Panc1 (cell line): ENCODE data around the gene EPHB1. TPM values are rescaled to one million over a fixed set of nuclear protein-coding genes. Genes with fewer than 3 reads are reported as not detected.

Experiments used
- ATAC-seq: fragments of 200-7000 bp; cut with Tn5 transposase; 2 replicates; pipeline ENCODE4 v1.9.1; 2020; ENCODE audit warnings: mild to moderate bottlenecking, moderate library complexity
- BruUV-seq: library from RNA; stranded (reverse); fragments of 400-500 nt; replicated peaks from 2 replicates; lab custom pipeline; 2021; lab: Mats Ljungman, UMichigan
- CTCF ChIA-PET: fragments of 300-600 bp; sonication (Branson Sonifier 250); formaldehyde crosslinking; loops from one replicate; lab custom pipeline; 2022; ENCODE audit warnings: antibody characterized with exemption; lab: Charles Lee
- POLR2A ChIA-PET: fragments of 300-600 bp; sonication (Branson Sonifier 250); formaldehyde crosslinking; loops from one replicate; lab custom pipeline; 2022; ENCODE audit warnings: antibody characterized with exemption; lab: Charles Lee
- DNase-seq: peaks from one replicate; pipeline ENCODE4 v3.0.0-alpha.2; 2010; ENCODE audit warnings: low read depth, low spot score
- H3K27ac ChIP-seq: 2 replicates; pipeline ENCODE4 v1.5.1; 2011; ENCODE audit warnings: mild to moderate bottlenecking, low read length, inconsistent platforms
- H3K27me3 ChIP-seq: fragments of 200-500 bp; sonication (Bioruptor generic); 2 replicates; pipeline ENCODE4 v1.6.0; 2014; ENCODE audit warnings: low read length, inconsistent platforms; ENCODE audit not compliant: control insufficient read depth, insufficient read depth
- H3K36me3 ChIP-seq: fragments of 200-500 bp; sonication (Bioruptor generic); 2 replicates; pipeline ENCODE4 v1.5.1; 2014; ENCODE audit warnings: inconsistent platforms, mild to moderate bottlenecking, low read length, moderate library complexity; ENCODE audit not compliant: control insufficient read depth, insufficient read depth
- H3K4me1 ChIP-seq: 2 replicates; pipeline ENCODE4 v1.5.1; 2011; ENCODE audit warnings: inconsistent platforms, mild to moderate bottlenecking, low read length, moderate library complexity; ENCODE audit not compliant: control insufficient read depth, insufficient read depth
- H3K4me3 ChIP-seq, 2 experiments: 2 replicates each; pipeline ENCODE4 v1.5.1; 2011 to 2012; ENCODE audit warnings: low read depth in 2 of 2, low read length in 2 of 2, mild to moderate bottlenecking in 2 of 2, inconsistent platforms in 1 of 2, moderate library complexity in 1 of 2
- H3K9me3 ChIP-seq: fragments of 200-500 bp; sonication (Bioruptor generic); 2 replicates; pipeline ENCODE4 v1.5.1; 2014; ENCODE audit warnings: low read depth, mild to moderate bottlenecking, inconsistent platforms, low read length, moderate library complexity; ENCODE audit not compliant: control insufficient read depth, insufficient read depth
- POLR2AphosphoS5 ChIP-seq: IDR thresholded peaks from 2 replicates; pipeline ENCODE4 v1.6.1; 2012; ENCODE audit warnings: mild to moderate bottlenecking, low read depth, low read length, moderate library complexity
- SIN3A ChIP-seq: IDR thresholded peaks from 2 replicates; pipeline ENCODE4 v1.6.1; 2012; ENCODE audit warnings: low read depth, mild to moderate bottlenecking, low read length, moderate library complexity, borderline replicate concordance; ENCODE audit not compliant: insufficient read depth
- TCF7L2 ChIP-seq: IDR thresholded peaks from 2 replicates; pipeline ENCODE4 v1.6.1; 2011; ENCODE audit warnings: mild to moderate bottlenecking, low read depth, low read length, inconsistent platforms
- in situ Hi-C: cut with HindIII; loops from 2 replicates; pipeline ENCODE4 v1.10.0; 2016; ENCODE audit warnings: low sequenced_read_pairs, low pct_unique_long_range_greater_than_20kb
- intact Hi-C: fragments of 100-400 bp; cut with micrococcal nuclease; formaldehyde crosslinking; loops from one replicate; pipeline ENCODE4 v1.10.0; 2022; ENCODE audit not compliant: unreplicated experiment
- total RNA-seq: library from RNA; stranded (reverse); gene quantifications from one replicate; pipeline ENCODE4 v1.2.1, GENCODE V29; 2021; ENCODE audit not compliant: unreplicated experiment
- TF ChIP-seq, protein P1 (sequence below): fragments of 450-650 bp; IDR thresholded peaks from 2 replicates; pipeline ENCODE4 v1.5.1; 2017; ENCODE audit warnings: mild to moderate bottlenecking
- TF ChIP-seq, protein P2 (sequence below), 2 experiments: IDR thresholded peaks; 2 replicates each; pipeline ENCODE4 v1.6.1; 2011 to 2012; ENCODE audit warnings: low read depth in 2 of 2, control low read depth in 1 of 2, low read length in 1 of 2, mild to moderate bottlenecking in 1 of 2, moderate library complexity in 1 of 2; ENCODE audit not compliant: insufficient read depth in 1 of 2

The EPHB1 gene
- total RNA-seq, 1 experiment from 2014 or later: 0.46 TPM

DNA sequence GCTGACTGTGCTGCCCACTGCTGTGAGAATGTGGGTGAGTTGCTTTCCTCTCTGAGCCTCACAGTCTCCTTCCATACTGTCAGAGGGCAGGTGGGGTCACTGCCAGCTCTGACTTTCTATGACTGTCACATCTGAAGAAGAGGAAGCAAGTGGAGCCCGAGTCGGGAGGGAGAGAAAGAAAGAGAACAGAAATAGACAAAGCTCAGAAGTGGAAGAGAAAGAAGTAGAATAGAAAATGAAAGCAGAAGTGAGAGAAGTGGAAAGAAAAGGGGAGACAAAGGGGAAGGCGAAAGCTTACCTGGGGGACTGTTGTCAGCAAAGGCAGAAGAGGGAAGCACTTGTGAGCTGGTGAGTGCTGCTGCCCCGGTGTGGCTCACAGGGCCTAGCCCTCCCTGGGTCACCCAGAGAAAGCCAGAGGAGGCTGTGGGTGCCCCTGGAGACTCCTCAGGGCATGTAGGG, 57.9 kb downstream of the EPHB1 start:
- no peaks in the 10 kb centered on the region for H3K4me1 ChIP-seq
- BruUV-seq: no TSS peak
- H3K27ac ChIP-seq: no peak overlapping the region
- in situ Hi-C loops: no loop called here
- DNase-seq (no peak), ATAC-seq (no peak)
- no peaks in the 10 kb centered on the region for H3K36me3 ChIP-seq
- ChIA-PET CTCF (no interaction called here), POLR2A (no interaction called here)
- no peaks in the 10 kb centered on the region for H3K27me3 ChIP-seq
- intact Hi-C loops: no loop called here
- H3K9me3 ChIP-seq: no peaks in the 10 kb centered on the region
- TF ChIP-seq SIN3A: no peak
- TF ChIP-seq TCF7L2: no peak
- TF ChIP-seq POLR2AphosphoS5: no peak
- TF ChIP-seq, protein P1, sequence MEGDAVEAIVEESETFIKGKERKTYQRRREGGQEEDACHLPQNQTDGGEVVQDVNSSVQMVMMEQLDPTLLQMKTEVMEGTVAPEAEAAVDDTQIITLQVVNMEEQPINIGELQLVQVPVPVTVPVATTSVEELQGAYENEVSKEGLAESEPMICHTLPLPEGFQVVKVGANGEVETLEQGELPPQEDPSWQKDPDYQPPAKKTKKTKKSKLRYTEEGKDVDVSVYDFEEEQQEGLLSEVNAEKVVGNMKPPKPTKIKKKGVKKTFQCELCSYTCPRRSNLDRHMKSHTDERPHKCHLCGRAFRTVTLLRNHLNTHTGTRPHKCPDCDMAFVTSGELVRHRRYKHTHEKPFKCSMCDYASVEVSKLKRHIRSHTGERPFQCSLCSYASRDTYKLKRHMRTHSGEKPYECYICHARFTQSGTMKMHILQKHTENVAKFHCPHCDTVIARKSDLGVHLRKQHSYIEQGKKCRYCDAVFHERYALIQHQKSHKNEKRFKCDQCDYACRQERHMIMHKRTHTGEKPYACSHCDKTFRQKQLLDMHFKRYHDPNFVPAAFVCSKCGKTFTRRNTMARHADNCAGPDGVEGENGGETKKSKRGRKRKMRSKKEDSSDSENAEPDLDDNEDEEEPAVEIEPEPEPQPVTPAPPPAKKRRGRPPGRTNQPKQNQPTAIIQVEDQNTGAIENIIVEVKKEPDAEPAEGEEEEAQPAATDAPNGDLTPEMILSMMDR: no peak
- TF ChIP-seq, protein P2, sequence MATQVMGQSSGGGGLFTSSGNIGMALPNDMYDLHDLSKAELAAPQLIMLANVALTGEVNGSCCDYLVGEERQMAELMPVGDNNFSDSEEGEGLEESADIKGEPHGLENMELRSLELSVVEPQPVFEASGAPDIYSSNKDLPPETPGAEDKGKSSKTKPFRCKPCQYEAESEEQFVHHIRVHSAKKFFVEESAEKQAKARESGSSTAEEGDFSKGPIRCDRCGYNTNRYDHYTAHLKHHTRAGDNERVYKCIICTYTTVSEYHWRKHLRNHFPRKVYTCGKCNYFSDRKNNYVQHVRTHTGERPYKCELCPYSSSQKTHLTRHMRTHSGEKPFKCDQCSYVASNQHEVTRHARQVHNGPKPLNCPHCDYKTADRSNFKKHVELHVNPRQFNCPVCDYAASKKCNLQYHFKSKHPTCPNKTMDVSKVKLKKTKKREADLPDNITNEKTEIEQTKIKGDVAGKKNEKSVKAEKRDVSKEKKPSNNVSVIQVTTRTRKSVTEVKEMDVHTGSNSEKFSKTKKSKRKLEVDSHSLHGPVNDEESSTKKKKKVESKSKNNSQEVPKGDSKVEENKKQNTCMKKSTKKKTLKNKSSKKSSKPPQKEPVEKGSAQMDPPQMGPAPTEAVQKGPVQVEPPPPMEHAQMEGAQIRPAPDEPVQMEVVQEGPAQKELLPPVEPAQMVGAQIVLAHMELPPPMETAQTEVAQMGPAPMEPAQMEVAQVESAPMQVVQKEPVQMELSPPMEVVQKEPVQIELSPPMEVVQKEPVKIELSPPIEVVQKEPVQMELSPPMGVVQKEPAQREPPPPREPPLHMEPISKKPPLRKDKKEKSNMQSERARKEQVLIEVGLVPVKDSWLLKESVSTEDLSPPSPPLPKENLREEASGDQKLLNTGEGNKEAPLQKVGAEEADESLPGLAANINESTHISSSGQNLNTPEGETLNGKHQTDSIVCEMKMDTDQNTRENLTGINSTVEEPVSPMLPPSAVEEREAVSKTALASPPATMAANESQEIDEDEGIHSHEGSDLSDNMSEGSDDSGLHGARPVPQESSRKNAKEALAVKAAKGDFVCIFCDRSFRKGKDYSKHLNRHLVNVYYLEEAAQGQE (IDR thresholded peaks at IDR 0.05; ENCODE audit: insufficient read depth in 1 of 2, low read depth in 2 of 2, low read length in 1 of 2): no peak
- no peak overlapping the region for H3K4me3 ChIP-seq

DNA sequence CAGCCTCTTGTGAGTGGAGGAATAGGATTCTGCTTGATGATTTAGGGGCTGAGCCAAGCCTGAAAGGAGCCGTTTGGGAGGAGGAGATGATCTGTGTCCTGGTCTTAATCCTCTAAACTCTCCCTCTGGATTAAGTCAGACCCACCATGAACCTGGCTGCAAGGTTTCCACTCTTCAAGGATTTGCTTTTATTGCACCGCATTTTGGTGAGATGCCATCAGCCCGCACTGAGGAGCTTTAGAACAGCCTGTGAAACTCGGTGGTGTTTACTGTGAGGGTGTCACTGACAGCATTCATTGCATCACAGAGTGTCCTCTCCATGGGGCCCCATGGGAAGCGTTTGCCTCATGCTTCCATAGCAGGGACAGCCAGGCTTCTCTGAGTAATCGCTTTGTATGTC, 59.2 kb downstream of the EPHB1 start:
- Histone ChIP-seq H3K36me3 (no peaks in the 10 kb centered on the region), H3K27me3 (no peaks in the 10 kb centered on the region), H3K9me3 (no peaks in the 10 kb centered on the region), H3K27ac (no peak overlapping the region), H3K4me3 (no peak overlapping the region), H3K4me1 (no peaks in the 10 kb centered on the region)
- TF ChIP-seq SIN3A (no peak), POLR2AphosphoS5 (no peak), TCF7L2 (no peak)
- TF ChIP-seq, protein P1: no peak
- TF ChIP-seq, protein P2 (IDR thresholded peaks at IDR 0.05; ENCODE audit: insufficient read depth in 1 of 2, low read depth in 2 of 2, low read length in 1 of 2): no peak
- intact Hi-C loops (no loop called here), in situ Hi-C loops (no loop called here)
- POLR2A ChIA-PET: no interaction called here
- no peak for ATAC-seq
- CTCF ChIA-PET: no interaction called here
- no peak for DNase-seq
- BruUV-seq: no TSS peak
